NT2/D1 (cell line): ENCODE data around the gene PHF24.

Source experiments
- DNase-seq: peaks from one replicate; pipeline ENCODE4 v3.0.0-alpha.2; 2011; ENCODE audit warnings: low read depth, low spot score
- H3K27me3 ChIP-seq: 2 replicates; pipeline ENCODE4 v1.6.0; 2011; ENCODE audit warnings: mild to moderate bottlenecking; ENCODE audit not compliant: insufficient read length, insufficient read depth
- H3K36me3 ChIP-seq: 2 replicates; pipeline ENCODE4 v1.6.1; 2011; ENCODE audit warnings: mild to moderate bottlenecking, low read length, mixed read lengths; ENCODE audit not compliant: insufficient read depth, insufficient read length
- H3K4me1 ChIP-seq: 2 replicates; pipeline ENCODE4 v1.5.1; 2011; ENCODE audit not compliant: insufficient read depth, insufficient read length
- H3K4me3 ChIP-seq: 2 replicates; pipeline ENCODE4 v1.5.1; 2011; ENCODE audit warnings: low read depth; ENCODE audit not compliant: insufficient read length
- H3K9ac ChIP-seq: 2 replicates; pipeline ENCODE4 v1.6.0; 2011; ENCODE audit warnings: low read depth; ENCODE audit not compliant: insufficient read length
- H3K9me3 ChIP-seq: 2 replicates; pipeline ENCODE4 v1.5.1; 2011; ENCODE audit warnings: mild to moderate bottlenecking, low read length; ENCODE audit not compliant: insufficient read depth
- SUZ12 ChIP-seq: IDR thresholded peaks from 2 replicates; pipeline ENCODE4 v1.6.1; 2011; ENCODE audit not compliant: insufficient read length, insufficient read depth; ENCODE audit errors: extremely low read depth
- YY1 ChIP-seq: IDR thresholded peaks from 2 replicates; pipeline ENCODE4 v1.6.1; 2011; ENCODE audit not compliant: insufficient read length, insufficient read depth
- ZNF274 ChIP-seq: IDR thresholded peaks from 2 replicates; pipeline ENCODE4 v1.6.1; 2011; ENCODE audit warnings: mild to moderate bottlenecking, low read depth, low read length

Gene PHF24

GRCh38 chr9:35027374-35027773, 69.3 kb downstream of the PHF24 start:
- Histone ChIP-seq H3K36me3 (no peaks in the 10 kb centered on the region), H3K4me1 (no peaks in the 10 kb centered on the region), H3K4me3 (no peak overlapping the region), H3K9ac (no peak overlapping the region), H3K27me3 (no peaks in the 10 kb centered on the region), H3K9me3 (peaks cover 27% of the 10 kb centered on the region; the same call in 1 of the 2 replicates)
- TF ChIP-seq YY1, result no peak
- no peak for TF ChIP-seq SUZ12
- TF ChIP-seq ZNF274, result no peak
- no peak for DNase-seq

DNA sequence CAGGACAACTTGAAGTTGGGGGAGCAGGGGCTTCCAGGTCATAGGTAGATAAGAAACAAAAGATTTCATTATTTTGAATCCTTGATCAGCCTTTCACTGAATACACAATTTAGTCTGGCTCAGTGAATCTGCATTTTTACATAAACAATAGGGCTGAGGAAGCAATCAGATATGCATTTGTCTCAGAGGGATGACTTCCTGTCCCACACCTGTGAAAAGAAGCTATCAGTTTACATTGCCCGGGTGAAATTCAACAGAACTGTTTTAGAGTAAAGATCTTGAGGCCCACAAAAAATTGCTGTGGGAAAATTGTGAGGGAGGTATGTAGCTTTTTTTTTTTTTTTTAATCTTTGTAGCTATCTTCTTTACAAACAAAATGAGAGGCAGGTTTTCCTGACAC, 69.8 kb downstream of the PHF24 start:
- no peak for TF ChIP-seq ZNF274
- no peak for TF ChIP-seq SUZ12
- TF ChIP-seq YY1, result no peak
- Histone ChIP-seq H3K27me3 (no peaks in the 10 kb centered on the region), H3K4me3 (no peak overlapping the region), H3K36me3 (no peaks in the 10 kb centered on the region), H3K9ac (no peak overlapping the region), H3K9me3 (peaks cover 27% of the 10 kb centered on the region; the same call in 1 of the 2 replicates), H3K4me1 (no peaks in the 10 kb centered on the region)
- no peak for DNase-seq

DNA sequence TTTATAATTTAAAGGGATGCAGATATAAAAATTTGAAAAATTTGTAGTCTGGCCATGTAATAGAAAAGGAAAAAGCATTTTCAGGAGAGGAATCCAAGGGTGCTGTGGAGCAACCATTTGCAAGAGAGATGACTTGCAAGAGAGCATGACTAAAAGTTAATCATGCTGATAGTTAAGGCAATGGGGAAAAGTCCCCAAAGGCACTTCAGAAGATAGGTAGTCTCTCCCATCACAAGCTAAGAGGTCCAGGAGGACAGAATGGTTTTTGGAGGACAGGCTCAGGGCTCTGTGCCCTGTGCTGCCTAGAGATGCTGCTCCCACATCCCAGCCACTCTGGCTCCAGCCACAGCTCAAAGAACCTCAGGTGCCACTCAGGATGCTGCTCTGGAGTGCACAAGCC, 70.3 kb downstream of the PHF24 start:
- Histone ChIP-seq H3K27me3 (no peaks in the 10 kb centered on the region), H3K4me1 (no peaks in the 10 kb centered on the region), H3K9me3 (peaks cover 27% of the 10 kb centered on the region; the same call in 1 of the 2 replicates), H3K4me3 (no peak overlapping the region), H3K36me3 (no peaks in the 10 kb centered on the region), H3K9ac (no peak overlapping the region)
- DNase-seq, result no peak
- no peak for TF ChIP-seq ZNF274

GRCh38 chr9:35029241-35029640, 71.2 kb downstream of the PHF24 start:
- H3K27me3 ChIP-seq, result no peaks in the 10 kb centered on the region
- no peak overlapping the region for H3K4me3 ChIP-seq

DNA sequence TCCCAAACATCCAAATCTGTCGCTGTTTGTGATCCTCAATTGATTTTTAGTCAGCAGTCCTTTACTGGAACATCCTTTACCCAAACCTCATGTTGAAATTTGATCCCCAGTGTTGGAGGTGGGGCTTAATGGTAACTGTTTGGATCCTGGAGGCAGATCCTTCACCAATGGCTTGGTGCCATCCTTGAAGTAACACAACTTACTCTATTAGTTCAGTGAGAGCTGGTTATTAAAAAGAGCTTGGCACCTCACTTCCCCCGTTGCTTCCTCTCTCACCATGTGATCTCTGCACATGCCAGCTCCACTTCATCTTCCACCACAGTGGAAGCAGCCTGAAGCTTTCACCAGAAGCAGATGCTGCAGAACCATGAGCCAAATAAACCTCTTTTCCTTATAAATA, 71.8 kb downstream of the PHF24 start:
- no peak for TF ChIP-seq SUZ12
- no peak for TF ChIP-seq ZNF274
- no peak for TF ChIP-seq YY1
- DNase-seq, result no peak
- H3K27me3 ChIP-seq, result no peaks in the 10 kb centered on the region
- no peak overlapping the region for H3K9ac ChIP-seq
- H3K9me3 ChIP-seq, result peaks cover 17% of the 10 kb centered on the region; the same call in 1 of the 2 replicates
- no peaks in the 10 kb centered on the region for H3K36me3 ChIP-seq
- H3K4me1 ChIP-seq, result no peaks in the 10 kb centered on the region
- no peak overlapping the region for H3K4me3 ChIP-seq

More at GRCh38 chr9:35029241-35029640, 71.2 kb downstream of the PHF24 start:
- H3K9ac ChIP-seq, result no peak overlapping the region
- H3K9me3 ChIP-seq, result peaks cover 19% of the 10 kb centered on the region; the same call in 1 of the 2 replicates
- TF ChIP-seq SUZ12, result no peak
- TF ChIP-seq ZNF274, result no peak
- no peak for TF ChIP-seq YY1
- no peaks in the 10 kb centered on the region for H3K36me3 ChIP-seq
- H3K4me1 ChIP-seq, result no peaks in the 10 kb centered on the region
- DNase-seq, result no peak
